SK-N-SH (cell line): ENCODE measurements around the gene NLN. TPM values are rescaled to one million over a fixed set of nuclear protein-coding genes. Genes with fewer than 3 reads are reported as not detected.
"Not testable (repeated sequence)": the region's sequence is repeated elsewhere in the genome, so short reads cannot be mapped to it uniquely, and the experiment has no call there.

Source experiments
- CTCF ChIA-PET: fragments of 300-600, 350-600 bp; formaldehyde crosslinking; extraction: SDS; loops from one replicate; lab custom pipeline; 2021; lab: Yijun Ruan, JAX
- POLR2A ChIA-PET: fragments of 350-600 bp; sonication (Branson Sonifier 250); formaldehyde crosslinking; extraction: SDS; loops from one replicate; lab custom pipeline; 2020; ENCODE audit warnings: antibody characterized with exemption, inconsistent platforms; lab: Yijun Ruan, JAX
- DNase-seq: peaks from one replicate; pipeline ENCODE4 v3.0.0; 2012
- H2AFZ ChIP-seq: fragments of 200-600 bp; sonication (generic); 2 replicates; pipeline ENCODE4 v1.8.1; 2016; ENCODE audit warnings: antibody characterized with exemption, mild to moderate bottlenecking, low read depth
- H3F3A ChIP-seq: fragments of 200-600 bp; sonication (generic); replicated peaks from 2 replicates; pipeline ENCODE3; 2016; ENCODE audit warnings: antibody characterized with exemption, mild to moderate bottlenecking; ENCODE audit not compliant: insufficient read depth
- H3K27ac ChIP-seq, 2 experiments: fragments of 200-500 bp in 1 of 2; fragments of 200-600 bp in 1 of 2; sonication (Bioruptor generic) in 1 of 2; sonication (generic), shearing (Covaris generic) in 1 of 2; 2 replicates each; pipeline versions ENCODE4 v1.5.1 to v1.6.1; 2014 to 2016; ENCODE audit warnings: low read depth in 2 of 2, inconsistent platforms in 1 of 2, low read length in 1 of 2, mild to moderate bottlenecking in 1 of 2, mixed read lengths in 1 of 2
- H3K27me3 ChIP-seq: fragments of 200-600 bp; sonication (generic), shearing (Covaris generic); 2 replicates; pipeline ENCODE4 v1.6.1; 2016; ENCODE audit warnings: mixed run types; ENCODE audit not compliant: insufficient read depth
- H3K36me3 ChIP-seq, 2 experiments: fragments of 200-500 bp in 1 of 2; fragments of 200-600 bp in 1 of 2; sonication (Bioruptor generic) in 1 of 2; sonication (generic) in 1 of 2; replicated peaks in 1 of 2; 2 replicates each; pipeline versions ENCODE3 to v1.5.1; 2014 to 2016; ENCODE audit warnings: low read length in 1 of 2, mild to moderate bottlenecking in 1 of 2; ENCODE audit not compliant: insufficient read depth in 2 of 2, control insufficient read depth in 1 of 2
- H3K4me1 ChIP-seq, 2 experiments: fragments of 200-500 bp in 1 of 2; fragments of 200-600 bp in 1 of 2; sonication (Bioruptor generic) in 1 of 2; sonication (generic), shearing (Covaris generic) in 1 of 2; 2 replicates each; pipeline versions ENCODE4 v1.5.1 to v1.6.1; 2014 to 2016; ENCODE audit warnings: low read depth in 1 of 2, low read length in 1 of 2, mixed run types in 1 of 2; ENCODE audit not compliant: insufficient read depth in 2 of 2, control insufficient read depth in 1 of 2
- H3K4me2 ChIP-seq: fragments of 200-600 bp; sonication (generic), shearing (Covaris generic); 2 replicates; pipeline ENCODE4 v1.6.1; 2017; ENCODE audit warnings: mixed run types
- H3K4me3 ChIP-seq, 2 experiments: fragments of 200-500 bp in 1 of 2; fragments of 200-600 bp in 1 of 2; sonication (Bioruptor generic) in 1 of 2; sonication (generic), shearing (Covaris generic) in 1 of 2; 2 replicates each; pipeline versions ENCODE4 v1.5.1 to v1.8.1; 2014 to 2016; ENCODE audit warnings: low read depth in 2 of 2, inconsistent platforms in 1 of 2, low read length in 1 of 2, mild to moderate bottlenecking in 1 of 2, mixed read lengths in 1 of 2, moderate library complexity in 1 of 2
- H3K79me2 ChIP-seq: fragments of 200-600 bp; sonication (generic); 2 replicates; pipeline ENCODE4 v1.8.1; 2017; ENCODE audit warnings: mild to moderate bottlenecking; ENCODE audit not compliant: insufficient read depth
- H3K9ac ChIP-seq: fragments of 200-600 bp; sonication (generic); 2 replicates; pipeline ENCODE4 v1.6.1; 2017; ENCODE audit warnings: mixed run types
- H3K9me2 ChIP-seq: fragments of 200-600 bp; sonication (generic); 2 replicates; pipeline ENCODE4 v1.6.1; 2017; ENCODE audit warnings: mixed run types
- H3K9me3 ChIP-seq: fragments of 200-600 bp; sonication (generic); 2 replicates; pipeline ENCODE4 v1.6.1; 2017; ENCODE audit warnings: mixed run types, mild to moderate bottlenecking, moderate library complexity
- H4K20me1 ChIP-seq: fragments of 200-600 bp; sonication (generic); 2 replicates; pipeline ENCODE4 v1.6.1; 2017; ENCODE audit warnings: mild to moderate bottlenecking, mixed run types; ENCODE audit not compliant: insufficient read depth
- GABPA ChIP-seq: IDR thresholded peaks from 2 replicates; pipeline ENCODE4 v1.4.0; 2012; ENCODE audit warnings: low read depth, mild to moderate bottlenecking
- JUND ChIP-seq: IDR thresholded peaks from 2 replicates; pipeline ENCODE4 v1.4.0; 2012
- MEF2A ChIP-seq: IDR thresholded peaks from 2 replicates; pipeline ENCODE4 v1.4.0; 2012; ENCODE audit warnings: low read depth, borderline replicate concordance
- RCOR1 ChIP-seq: fragments of 150-350 bp; IDR thresholded peaks from 2 replicates; pipeline ENCODE4 v1.6.1; 2017; ENCODE audit warnings: antibody characterized with exemption, low read length
- REST ChIP-seq: IDR thresholded peaks from 2 replicates; pipeline ENCODE4 v1.6.1; 2012; ENCODE audit warnings: mild to moderate bottlenecking, low read depth, low read length, moderate library complexity
- TEAD4 ChIP-seq: IDR thresholded peaks from 2 replicates; pipeline ENCODE4 v1.4.0; 2012; ENCODE audit warnings: mild to moderate bottlenecking, borderline replicate concordance; ENCODE audit not compliant: insufficient read depth
- USF2 ChIP-seq: fragments of 150-350 bp; IDR thresholded peaks from 2 replicates; pipeline ENCODE4 v1.6.1; 2017; ENCODE audit warnings: antibody characterized with exemption, low read length, low read depth, borderline replicate concordance
- YY1 ChIP-seq: IDR thresholded peaks from 2 replicates; pipeline ENCODE4 v1.4.0; 2012; ENCODE audit warnings: low read depth, mild to moderate bottlenecking
- WGBS: methylation state at CpG from one replicate; pipeline ENCODE4 v1.1.6; 2017; ENCODE audit warnings: low lambda C conversion rate; 5-methylcytosine and 5-hydroxymethylcytosine counted together
- polyA plus RNA-seq, 3 experiments: library from polyadenylated mRNA; depleted of rRNA; stranded (reverse); fragments of >200 nt; gene quantifications; 2 replicates each; pipeline ENCODE4 v1.2.3, GENCODE V29; 2012

NLN gene
- polyA plus RNA-seq, 1 of the 3 experiments (the other 2 are of a cell fraction): 17.1 TPM

- no peak for DNase-seq
- CTCF ChIA-PET: no interaction called here
- no peaks in the 10 kb centered on the region for H4K20me1 ChIP-seq
- H3K9ac ChIP-seq: no peak overlapping the region
- no peaks in the 10 kb centered on the region for H3K9me3 ChIP-seq
- TF ChIP-seq USF2: no peak
- no peak for TF ChIP-seq GABPA
- TF ChIP-seq RCOR1: no peak
- no peak for TF ChIP-seq REST
- no peak for TF ChIP-seq TEAD4
- no peak for TF ChIP-seq YY1
- TF ChIP-seq JUND: no peak
- no peak for TF ChIP-seq MEF2A
- no peaks in the 10 kb centered on the region for H3K79me2 ChIP-seq
- no peak overlapping the region for H3K4me2 ChIP-seq
- 83% methylated on average over 1 of the region's 1 CpG for WGBS
- no peak overlapping the region for H2AFZ ChIP-seq
- POLR2A ChIA-PET: no interaction called here
- H3F3A ChIP-seq: no peaks in the 10 kb centered on the region
- no peaks in the 10 kb centered on the region for H3K27me3 ChIP-seq
- H3K4me1 ChIP-seq: peaks cover 7 to 16% of the 10 kb centered on the region in 2 experiments
- H3K9me2 ChIP-seq: no peaks in the 10 kb centered on the region
- H3K4me3 ChIP-seq: no peak overlapping the region
- H3K27ac ChIP-seq: no peak overlapping the region; a peak in 1 of 4 replicates
- peaks cover 18 to 40% of the 10 kb centered on the region in 2 experiments for H3K36me3 ChIP-seq
Measured at GRCh38 chr5:65779643-65780042, 57.6 kb downstream of the NLN start.

GRCh38 chr5:65788296-65788695 is 66.3 kb downstream of the NLN start:
- H3K4me3 ChIP-seq, CTCF ChIA-PET, H3K27me3 ChIP-seq, H3K9me2 ChIP-seq, H3K9me3 ChIP-seq, H3K9ac ChIP-seq, H3F3A ChIP-seq, H3K4me1 ChIP-seq, H3K27ac ChIP-seq, POLR2A ChIA-PET, H4K20me1 ChIP-seq, DNase-seq, H3K4me2 ChIP-seq, H2AFZ ChIP-seq, H3K79me2 ChIP-seq: not testable (repeated sequence)
- H3K36me3 ChIP-seq: peaks cover 18 to 39% of the 10 kb centered on the region in 2 experiments
- WGBS: 95% methylated on average over 2 of the region's 2 CpGs
- 0 out of 2 replicates have a peak, but pooled peaks have one; percentile 42 for TF ChIP-seq REST
